Tibial nerve (tissue), 4 donors: ENCODE measurements around the gene LPAR1. TPM values are rescaled to one million over a fixed set of nuclear protein-coding genes. Genes with fewer than 3 reads are reported as not detected.

Source experiments
- DNase-seq, 2 donors: peaks; one replicate each; pipeline ENCODE4 v3.0.0-alpha.2; 2019; ENCODE audit warnings: low spot score in 2 of 2
- H3K27ac ChIP-seq, 4 donors: fragments of 200-600 bp; sonication (generic) in 3 of 4; one replicate each; pipeline ENCODE4 v1.5.1; 2017 to 2019; ENCODE audit warnings: mild to moderate bottlenecking in 1 of 4
- H3K27me3 ChIP-seq, 2 donors: fragments of 200-600 bp; sonication (generic) in 1 of 2; one replicate each; pipeline versions ENCODE4 v1.5.1 to v1.6.0; 2017 to 2019
- H3K36me3 ChIP-seq, 3 donors: fragments of 200-600 bp; sonication (generic); one replicate each; pipeline ENCODE4 v1.5.1; 2018 to 2019
- H3K4me1 ChIP-seq, 4 donors: fragments of 200-600 bp; sonication (generic) in 3 of 4; one replicate each; pipeline ENCODE4 v1.5.1; 2017 to 2019
- H3K4me3 ChIP-seq, 4 donors: fragments of 200-600 bp; sonication (generic) in 3 of 4; one replicate each; pipeline ENCODE4 v1.5.1; 2017 to 2019; ENCODE audit warnings: mild to moderate bottlenecking in 1 of 4, moderate library complexity in 1 of 4
- H3K9me3 ChIP-seq, 4 donors: fragments of 200-600 bp; sonication (generic) in 3 of 4; one replicate each; pipeline ENCODE4 v1.5.1; 2017 to 2019
- CTCF ChIP-seq, 5 experiments: fragments of 200-600 bp in 3 of 5; fragments of 450-650 bp in 2 of 5; sonication (generic) in 3 of 5; IDR thresholded peaks; one replicate each; pipeline ENCODE4 v1.5.1; 2016 to 2019; ENCODE audit warnings: antibody characterized with exemption in 5 of 5, mild to moderate bottlenecking in 3 of 5, moderate library complexity in 2 of 5
- EP300 ChIP-seq, 2 donors: sonication (generic); formaldehyde crosslinking; IDR thresholded peaks; one replicate each; pipeline ENCODE4 v1.6.1; 2017; ENCODE audit warnings: antibody characterized with exemption in 2 of 2, mild to moderate bottlenecking in 1 of 2
- POLR2A ChIP-seq, 2 donors: fragments of 450-650 bp; IDR thresholded peaks; one replicate each; pipeline ENCODE4 v1.6.1; 2017; ENCODE audit warnings: antibody characterized with exemption in 2 of 2, mild to moderate bottlenecking in 2 of 2, moderate library complexity in 2 of 2
- WGBS, 2 donors: methylation state at CpG; one replicate each; pipeline ENCODE4 v1.1.5; 2018; 5-methylcytosine and 5-hydroxymethylcytosine counted together
- total RNA-seq, 4 donors: library from RNA; depleted of rRNA; stranded (reverse); fragments of >200 nt; gene quantifications; one replicate each; pipeline ENCODE4 v1.1.0, GENCODE V29; 2016

LPAR1 gene
- total RNA-seq, 4 donors from 2014 or later: 156 to 238 (median 199) TPM

- Histone ChIP-seq H3K27me3 (no peaks in the 10 kb centered on the region), H3K9me3 (no peaks in the 10 kb centered on the region), H3K27ac (peak overlapping the region in 2 of 4 donors; percentile 45 to 57), H3K36me3 (no peaks in the 10 kb centered on the region), H3K4me1 (peaks cover 0 to 59% (median 25%) of the 10 kb centered on the region in 4 donors), H3K4me3 (no peak overlapping the region)
- DNase-seq: no peak
- TF ChIP-seq POLR2A (IDR thresholded peaks at IDR 0.05) (no peak), EP300 (IDR thresholded peaks at IDR 0.05) (no peak), CTCF (IDR thresholded peaks at IDR 0.05) (no peak)
- WGBS, 2 donors: 84 to 92% methylated on average over 5 of the region's 5 CpGs
These were observed 116.6 kb downstream of the LPAR1 start for GRCh38 chr9:110921705-110922104.

GRCh38 chr9:110919609-110920008, 118.7 kb downstream of the LPAR1 start:
- 47 to 52% methylated on average over 3 of the region's 3 CpGs for WGBS, 2 donors
- peaks cover 0 to 56% (median 25%) of the 10 kb centered on the region in 4 donors for H3K4me1 ChIP-seq
- H3K9me3 ChIP-seq: no peaks in the 10 kb centered on the region
- H3K27ac ChIP-seq: peak overlapping the region in 3 of 4 donors; percentile 21 to 83 (median 61)
- H3K27me3 ChIP-seq: no peaks in the 10 kb centered on the region
- TF ChIP-seq EP300 (IDR thresholded peaks at IDR 0.05): peak in 1 of 2 donors; percentile 42
- TF ChIP-seq CTCF (IDR thresholded peaks at IDR 0.05): no peak
- H3K36me3 ChIP-seq: no peaks in the 10 kb centered on the region
- DNase-seq: no peak
- no peak overlapping the region for H3K4me3 ChIP-seq

- WGBS, 2 donors: 92 to 99% methylated on average over 3 of the region's 3 CpGs
- DNase-seq: no peak
- Histone ChIP-seq H3K4me1 (peaks cover 0 to 62% (median 28%) of the 10 kb centered on the region in 4 donors), H3K27ac (peak overlapping the region in 3 of 4 donors; percentile 7 to 83 (median 61)), H3K9me3 (no peaks in the 10 kb centered on the region), H3K4me3 (no peak overlapping the region), H3K36me3 (no peaks in the 10 kb centered on the region), H3K27me3 (no peaks in the 10 kb centered on the region)
- TF ChIP-seq CTCF (IDR thresholded peaks at IDR 0.05): no peak
- TF ChIP-seq POLR2A (IDR thresholded peaks at IDR 0.05): no peak
- TF ChIP-seq EP300 (IDR thresholded peaks at IDR 0.05): no peak
These were observed 119.2 kb downstream of the LPAR1 start for GRCh38 chr9:110919050-110919435.

GRCh38 chr9:110918316-110919049, 119.8 kb downstream of the LPAR1 start:
- no peak for DNase-seq
- Histone ChIP-seq H3K36me3 (no peaks in the 10 kb centered on the region), H3K4me1 (peaks cover 0 to 62% (median 31%) of the 10 kb centered on the region in 4 donors), H3K4me3 (no peak overlapping the region), H3K27ac (peak overlapping the region in 3 of 4 donors; percentile 7 to 83 (median 61)), H3K9me3 (no peaks in the 10 kb centered on the region), H3K27me3 (no peaks in the 10 kb centered on the region)
- TF ChIP-seq EP300 (IDR thresholded peaks at IDR 0.05): no peak
- WGBS, 2 donors: 83 to 91% methylated on average over 1 of the region's 1 CpG

GRCh38 chr9:110916403-110916802, 121.9 kb downstream of the LPAR1 start:
- WGBS, 2 donors: 74 to 84% methylated on average over 2 of the region's 2 CpGs
- no peaks in the 10 kb centered on the region for H3K27me3 ChIP-seq

More at GRCh38 chr9:110916403-110916802, 121.9 kb downstream of the LPAR1 start:
- H3K9me3 ChIP-seq: no peaks in the 10 kb centered on the region
- no peak for DNase-seq
- peaks cover 0 to 73% (median 32%) of the 10 kb centered on the region in 4 donors for H3K4me1 ChIP-seq
- H3K36me3 ChIP-seq: no peaks in the 10 kb centered on the region
- TF ChIP-seq POLR2A (IDR thresholded peaks at IDR 0.05): no peak
- no peak for TF ChIP-seq CTCF (IDR thresholded peaks at IDR 0.05)
- no peak for TF ChIP-seq EP300 (IDR thresholded peaks at IDR 0.05)
- peak overlapping the region in 2 of 4 donors; percentile 2 to 83 for H3K27ac ChIP-seq
- H3K4me3 ChIP-seq: no peak overlapping the region
